DMS114 treated with DMSO at 0.1 percent for 48 hours (cell line): Measurements from ENCODE around the gene CAP1.
"Not testable (repeated sequence)": the region's sequence is repeated elsewhere in the genome, so short reads cannot be mapped to it uniquely, and the experiment has no call there.

ENCODE experiments used
- DNase-seq: peaks from one replicate; lab custom pipeline; 2025; ENCODE audit not compliant: unreplicated experiment; lab: John Stamatoyannopoulos, UW

Gene CAP1, protein sequence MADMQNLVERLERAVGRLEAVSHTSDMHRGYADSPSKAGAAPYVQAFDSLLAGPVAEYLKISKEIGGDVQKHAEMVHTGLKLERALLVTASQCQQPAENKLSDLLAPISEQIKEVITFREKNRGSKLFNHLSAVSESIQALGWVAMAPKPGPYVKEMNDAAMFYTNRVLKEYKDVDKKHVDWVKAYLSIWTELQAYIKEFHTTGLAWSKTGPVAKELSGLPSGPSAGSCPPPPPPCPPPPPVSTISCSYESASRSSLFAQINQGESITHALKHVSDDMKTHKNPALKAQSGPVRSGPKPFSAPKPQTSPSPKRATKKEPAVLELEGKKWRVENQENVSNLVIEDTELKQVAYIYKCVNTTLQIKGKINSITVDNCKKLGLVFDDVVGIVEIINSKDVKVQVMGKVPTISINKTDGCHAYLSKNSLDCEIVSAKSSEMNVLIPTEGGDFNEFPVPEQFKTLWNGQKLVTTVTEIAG

DNA sequence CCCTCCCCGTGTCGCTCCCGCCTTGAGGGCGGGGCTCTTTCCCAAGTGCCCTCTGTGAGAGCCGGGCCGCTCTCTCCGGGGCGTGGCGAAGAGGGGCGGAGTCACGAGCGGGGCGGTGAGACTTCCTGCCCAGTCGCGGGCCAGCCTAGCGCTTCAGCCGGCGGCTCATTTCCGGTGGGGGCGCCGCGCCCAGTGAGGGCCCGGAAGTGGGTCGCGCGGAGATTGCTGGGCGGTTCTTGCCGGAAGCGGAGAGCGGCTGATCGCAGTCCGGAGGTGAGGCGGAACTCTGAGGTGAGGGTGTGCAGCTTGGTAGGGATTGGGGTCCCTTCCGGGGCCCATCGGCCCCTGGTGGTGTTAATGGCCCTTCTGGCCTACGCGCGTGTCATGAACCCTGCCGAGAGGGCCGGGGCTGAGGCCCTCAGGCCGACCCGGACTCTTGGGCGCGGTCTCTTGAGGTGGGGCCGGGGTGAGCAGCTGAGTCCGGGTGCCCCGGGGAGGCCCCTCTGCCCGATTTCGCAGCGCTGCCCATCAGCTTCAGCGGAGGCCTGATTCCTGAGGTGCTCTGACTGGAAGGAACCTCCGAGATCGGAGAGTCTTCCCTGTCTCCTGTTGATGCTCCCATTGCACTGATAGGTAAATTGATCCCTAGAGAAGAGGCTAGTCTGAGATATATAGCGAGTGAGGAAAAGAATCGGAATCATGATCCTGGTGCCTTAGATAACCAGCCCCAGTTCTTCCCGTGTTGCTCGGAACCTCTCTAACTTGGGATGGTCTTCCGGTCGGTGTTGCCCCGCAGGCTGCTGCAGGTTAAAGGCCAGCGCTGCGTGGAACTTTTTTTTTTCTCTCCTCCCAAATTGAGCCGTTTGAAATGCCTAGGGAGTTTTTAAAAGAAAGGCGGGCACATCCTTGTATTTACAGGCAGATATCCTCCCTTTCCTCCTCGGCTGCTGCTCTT lies at the start of gene CAP1:
CAP1 (plus strand) TSS at position 219 of the 955 bp plus-strand sequence. CDS start 18,618 bp downstream, outside the sequence.
- peak; percentile 96 for DNase-seq

DNA sequence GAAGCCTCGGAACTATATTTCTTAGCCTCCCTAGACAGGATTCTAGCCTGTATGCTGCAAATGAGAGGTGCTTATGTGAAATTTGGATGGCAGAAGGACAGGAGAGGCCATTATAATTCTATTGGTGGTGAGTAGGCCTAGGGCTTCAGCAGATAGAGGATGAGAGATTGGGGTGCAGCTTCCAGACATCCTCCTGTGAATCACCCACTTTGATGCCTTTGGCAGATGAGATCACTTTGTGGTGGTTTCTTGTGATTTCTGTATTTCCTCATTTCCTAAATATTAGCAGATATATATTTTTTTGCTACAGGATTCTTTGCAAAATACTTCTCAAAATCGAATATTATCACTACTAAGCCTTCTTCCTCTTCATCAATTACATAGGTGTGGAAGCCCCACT lies 48.3 kb upstream of the CAP1 start:
- DNase-seq = no peak

DNA sequence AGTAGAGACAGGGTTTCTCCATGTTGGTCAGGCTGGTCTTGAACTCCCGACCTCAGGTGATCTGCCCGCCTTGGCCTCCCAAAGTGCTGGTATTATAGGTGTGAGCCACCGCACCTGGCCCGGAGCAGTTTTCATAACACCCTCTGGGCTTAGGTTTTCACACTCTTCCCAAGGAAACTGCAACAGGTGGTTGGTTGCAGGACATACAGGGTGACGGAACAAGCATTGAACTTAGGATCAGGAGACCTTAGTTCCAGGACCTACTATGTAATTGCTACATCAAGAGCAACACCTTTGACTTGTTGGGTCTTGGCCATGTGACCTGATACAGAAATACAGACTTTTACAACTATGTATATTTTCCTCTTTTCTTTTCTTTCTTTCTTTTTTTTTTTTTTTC lies 47.6 kb upstream of the CAP1 start:
- DNase-seq = no peak

DNA sequence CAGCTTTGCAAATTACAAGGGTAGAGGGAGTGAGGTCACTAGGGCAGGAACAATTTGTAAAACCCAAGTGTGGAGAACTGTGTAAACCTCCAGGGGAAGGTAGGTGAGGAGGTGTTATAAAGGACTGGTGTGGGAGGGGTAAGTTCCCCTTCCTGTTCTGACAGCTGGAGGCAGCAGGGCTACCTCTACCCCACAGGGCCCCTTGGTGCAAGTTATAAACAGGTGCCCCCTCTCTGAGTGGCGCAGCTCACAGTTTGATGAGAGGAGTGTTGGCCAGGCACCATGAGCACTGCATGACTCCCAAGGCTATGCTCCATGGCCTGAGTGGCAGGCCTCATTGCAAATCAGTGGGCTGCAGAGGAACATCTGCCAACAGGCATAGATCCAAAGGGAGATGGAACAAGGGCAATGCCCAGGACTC lies 44.5 kb upstream of the CAP1 start:
- DNase-seq = no peak

DNA sequence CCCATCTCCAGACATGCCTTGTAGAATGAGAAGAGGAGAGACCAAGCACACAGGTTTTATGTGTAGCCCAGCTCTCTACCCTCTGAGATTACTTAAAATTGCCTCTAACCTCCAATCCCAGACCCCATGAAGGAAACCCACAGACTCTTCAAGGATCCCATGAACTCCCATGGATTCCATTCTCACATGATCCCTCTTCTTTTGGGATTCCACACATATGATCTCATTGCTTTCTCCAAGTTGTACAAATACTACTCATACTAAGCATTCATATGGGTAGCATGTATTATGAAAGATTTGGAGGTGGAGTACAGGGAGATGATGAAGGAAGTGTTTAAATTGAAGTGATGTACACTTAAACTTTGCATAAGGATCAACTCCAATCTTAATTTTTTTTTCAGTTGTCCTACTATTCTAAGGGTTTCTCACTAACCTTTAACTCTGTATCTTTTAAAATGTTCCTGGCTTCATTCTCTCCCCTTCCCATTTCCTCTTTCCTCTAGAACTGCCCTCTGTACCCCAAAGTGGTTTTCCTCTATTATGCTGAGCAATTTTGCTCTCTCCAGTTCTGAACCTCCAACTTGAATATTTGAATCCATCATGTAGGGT lies 44.0 kb upstream of the CAP1 start:
- DNase-seq = no peak

DNA sequence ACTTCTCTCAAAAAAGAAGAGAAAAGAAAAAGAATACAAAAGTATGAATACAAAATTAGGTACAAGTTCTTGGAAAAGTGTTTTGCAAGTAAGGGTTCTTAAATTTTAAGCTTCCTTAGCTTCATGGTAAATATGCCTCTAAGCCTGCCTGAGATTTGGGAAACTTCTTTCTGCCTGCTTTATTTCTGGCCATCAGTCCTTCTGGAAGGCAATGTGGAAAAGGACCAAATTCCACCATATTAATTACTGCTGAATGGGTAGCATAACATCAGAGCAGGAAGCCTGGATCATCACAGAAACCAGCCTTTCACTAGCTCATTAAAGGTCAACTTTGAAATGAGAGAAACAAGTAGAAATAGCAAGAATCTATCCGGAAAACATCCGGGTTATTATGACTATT lies 39.1 kb upstream of the CAP1 start:
- no peak for DNase-seq

DNA sequence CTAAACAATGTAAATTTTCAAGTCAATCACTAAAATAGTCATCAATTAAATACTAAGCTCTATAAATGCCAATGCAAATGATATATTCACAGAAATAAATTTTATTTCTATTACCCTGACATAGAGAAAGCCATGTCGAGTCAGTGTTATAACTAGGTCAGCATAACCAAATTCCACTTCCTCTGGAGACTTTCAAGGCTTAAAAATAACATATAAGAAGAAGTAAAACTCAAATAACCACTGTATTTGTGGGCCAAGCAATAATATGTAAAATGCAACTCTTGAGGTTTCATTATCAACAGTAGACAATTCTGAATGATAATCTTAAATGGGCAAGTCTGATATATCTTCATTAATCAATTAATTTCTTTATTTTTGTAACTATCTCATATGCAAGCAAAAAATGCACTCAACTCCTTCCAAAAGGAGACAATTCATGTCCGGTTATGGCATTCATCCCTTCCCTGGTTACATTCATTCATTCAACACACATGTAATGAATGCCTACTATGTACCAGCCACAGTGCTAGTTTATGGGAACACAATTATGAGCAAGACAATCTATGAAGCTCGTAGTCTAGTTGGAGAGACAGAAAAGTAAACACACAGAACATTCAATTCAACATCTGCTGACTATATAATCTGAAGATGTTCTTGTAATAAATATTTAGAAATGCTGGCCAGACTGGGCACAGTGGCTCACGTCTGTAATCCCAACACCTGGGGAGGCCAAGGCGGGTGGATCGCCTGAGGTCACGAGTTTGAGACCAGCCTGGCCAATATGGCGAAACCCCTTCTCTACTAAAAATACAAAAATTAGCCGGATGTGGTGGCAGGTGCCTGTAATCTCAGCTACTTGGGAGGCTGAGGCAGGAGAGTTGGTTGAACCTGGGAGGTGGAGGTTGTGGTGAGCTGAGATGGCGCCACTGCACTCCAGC lies 37.1 kb upstream of the CAP1 start:
- no peak for DNase-seq

DNA sequence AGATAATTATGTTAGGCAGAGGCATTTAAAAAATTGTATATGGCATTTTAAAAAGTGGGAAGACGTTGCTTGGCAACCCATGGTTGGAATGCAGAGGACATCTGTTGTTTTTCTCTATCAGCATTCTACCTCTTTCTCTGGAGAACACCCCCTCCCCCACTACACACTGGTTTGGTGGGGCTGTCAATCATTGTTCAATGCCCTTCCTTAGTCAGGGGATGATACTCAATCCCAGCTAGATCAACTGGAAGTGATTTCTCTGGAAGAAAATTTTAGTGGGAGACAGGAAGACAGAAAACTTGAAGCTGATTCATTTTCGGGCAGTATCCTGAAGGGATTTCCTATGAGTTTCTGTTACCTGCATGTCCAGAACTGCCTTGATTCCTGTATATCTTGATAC lies 35.7 kb upstream of the CAP1 start:
- DNase-seq = no peak

DNA sequence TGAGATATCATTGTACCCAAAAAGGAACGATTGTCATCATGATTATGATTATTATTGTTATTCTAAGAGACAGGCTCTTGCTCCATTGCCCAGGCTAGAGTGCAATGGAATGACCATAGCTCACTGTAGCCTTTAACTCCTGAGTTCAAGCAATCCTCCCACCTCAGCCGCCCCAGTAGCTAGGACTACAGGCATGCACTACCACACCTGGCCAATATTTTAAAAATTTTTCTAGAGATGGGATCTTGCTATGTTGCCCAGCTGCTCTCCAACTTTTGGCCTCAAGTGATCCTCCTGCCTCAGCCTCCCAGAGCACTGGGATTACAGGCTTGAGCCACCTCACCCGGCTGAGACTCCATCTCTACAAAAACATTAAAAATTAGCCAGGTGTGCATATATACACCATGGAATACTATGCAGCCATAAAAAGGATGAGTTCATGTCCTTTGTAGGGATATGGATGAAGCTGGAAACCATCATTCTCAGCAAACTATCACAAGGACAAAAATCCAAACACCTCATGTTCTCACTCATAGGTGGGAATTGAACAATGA lies 33.0 kb upstream of the CAP1 start:
- DNase-seq = not testable (repeated sequence)

DNA sequence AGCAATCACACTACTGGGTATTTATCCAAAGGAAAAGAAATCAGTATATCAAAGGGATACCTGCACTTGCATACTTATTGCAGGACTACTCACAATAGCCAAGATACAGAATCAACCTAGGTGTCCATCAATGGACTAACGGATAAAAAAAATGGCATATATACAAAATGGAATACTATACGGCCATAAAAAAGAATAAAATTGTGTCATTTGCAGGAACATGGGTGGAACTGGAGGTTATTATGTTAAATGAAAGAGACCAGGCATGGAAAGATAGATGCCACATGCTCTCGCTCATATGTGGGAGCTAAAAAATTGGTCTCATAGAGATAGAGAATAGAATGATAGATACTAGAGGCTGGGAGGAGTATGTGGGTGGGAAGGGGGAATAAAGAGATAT lies 29.3 kb upstream of the CAP1 start:
- no peak for DNase-seq

DNA sequence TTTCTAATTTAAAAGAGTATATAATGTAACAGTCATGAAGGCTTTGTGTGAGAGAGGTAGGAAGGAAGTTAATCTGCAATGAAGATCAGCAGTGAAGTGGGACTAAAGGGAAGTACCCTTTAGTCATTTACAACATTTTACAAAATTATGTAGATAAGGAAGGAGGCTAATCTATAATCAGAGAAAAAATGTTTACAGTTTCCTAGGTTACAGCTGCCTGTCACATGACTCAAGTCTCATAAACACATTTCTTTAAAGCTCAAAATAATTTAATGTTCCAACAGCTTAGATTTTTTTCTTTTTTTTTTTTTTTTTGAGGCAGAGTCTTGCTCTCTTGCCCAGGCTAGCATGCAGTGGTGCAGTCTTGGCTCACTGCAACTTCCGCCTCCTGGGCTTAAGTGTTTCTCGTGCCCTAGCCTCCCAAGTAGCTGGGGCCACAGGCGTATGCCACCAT lies 26.2 kb upstream of the CAP1 start:
- no peak for DNase-seq

DNA sequence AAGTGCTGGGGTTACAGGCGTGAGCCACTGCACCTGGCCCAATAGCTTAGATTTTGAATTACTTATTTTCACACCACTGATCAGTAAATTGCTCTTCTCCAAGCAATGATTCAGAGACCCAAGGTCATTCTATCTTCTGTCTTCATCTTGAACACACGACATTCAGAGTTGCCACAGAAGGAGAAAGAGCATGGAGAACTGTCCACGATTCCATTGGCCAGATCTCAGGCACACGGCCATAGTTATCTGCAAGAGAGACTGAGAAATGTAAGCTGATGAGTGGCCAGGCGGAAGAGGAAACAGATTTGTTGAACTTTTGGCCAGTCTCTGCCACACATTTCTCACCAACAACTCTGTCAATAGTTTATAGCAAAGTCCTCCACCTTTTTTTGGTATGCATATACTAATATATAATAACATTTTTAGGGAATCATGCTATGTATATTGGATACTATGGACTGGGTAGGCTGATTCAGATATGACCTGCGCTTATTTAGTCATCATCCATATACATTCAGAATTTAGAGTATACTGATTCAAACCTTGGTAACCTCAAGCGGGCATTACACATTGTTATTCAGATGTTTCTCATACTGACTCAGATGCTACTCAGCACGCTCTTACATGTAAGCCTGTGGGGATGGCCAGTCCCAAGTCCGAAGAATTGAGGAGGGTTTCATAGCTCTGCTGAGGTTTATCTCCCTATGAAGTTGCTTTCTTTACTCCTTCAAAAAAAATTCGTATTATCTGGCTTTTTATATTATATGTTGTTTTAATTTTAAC lies 25.5 kb upstream of the CAP1 start:
- no peak for DNase-seq

DNA sequence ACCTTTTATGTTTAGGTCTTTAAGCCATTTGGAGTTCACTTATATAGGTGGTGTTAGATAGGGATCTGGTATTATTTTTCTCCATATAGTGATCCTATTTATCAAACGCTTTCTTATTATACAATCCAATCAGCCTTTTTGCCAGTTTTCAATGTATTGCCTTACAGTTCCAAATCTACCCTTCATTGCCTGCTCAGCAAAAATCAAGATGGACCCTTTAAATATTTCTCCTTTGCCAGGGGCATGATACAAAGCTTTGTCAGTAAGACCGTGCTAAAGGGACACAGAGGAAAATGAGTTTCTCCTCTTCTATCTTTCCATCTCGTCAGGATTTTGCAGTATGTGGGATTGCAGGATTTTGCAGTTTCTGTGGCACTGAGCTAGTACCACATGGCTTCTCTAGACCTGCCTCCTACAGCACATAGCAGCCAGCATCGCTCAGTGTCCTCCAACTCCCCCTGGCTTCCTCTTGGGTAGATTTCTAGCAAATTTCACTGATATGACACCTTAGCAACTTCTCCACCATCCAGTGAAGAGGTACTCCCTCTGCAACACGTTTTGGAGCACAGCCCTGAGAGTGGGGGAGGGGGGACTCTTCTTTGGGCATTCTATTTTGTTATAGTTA lies 22.5 kb upstream of the CAP1 start:
- DNase-seq = no peak

DNA sequence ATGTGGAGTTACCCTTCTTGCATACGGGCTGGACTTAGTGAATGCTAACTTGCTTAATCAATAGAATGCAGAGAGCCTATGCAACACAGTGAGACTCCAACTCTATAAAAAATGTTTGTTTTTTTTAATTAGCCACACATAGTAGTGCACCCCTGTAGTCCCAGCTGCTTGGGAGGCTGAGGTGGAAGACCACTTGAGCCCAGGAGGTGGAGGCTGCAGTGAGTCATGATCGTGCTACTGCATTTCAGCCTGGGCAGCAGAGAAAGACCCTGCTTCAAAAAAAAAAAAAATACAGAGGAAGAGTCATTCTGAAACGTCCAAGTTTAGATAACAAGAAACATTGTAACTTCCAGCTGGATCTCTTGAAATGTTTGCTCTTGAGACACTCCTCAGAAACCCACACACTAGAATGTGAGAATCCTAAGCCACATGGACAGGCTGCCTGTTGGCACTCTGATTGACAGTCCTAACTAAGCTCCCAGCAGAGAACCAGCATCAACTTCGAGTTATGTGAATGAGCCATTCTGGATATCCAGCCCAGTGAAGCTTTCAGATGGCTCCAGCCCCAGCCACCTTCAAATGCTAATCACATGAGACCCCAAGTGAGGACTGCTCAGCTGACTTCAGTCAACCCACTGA lies 20.0 kb upstream of the CAP1 start:
- no peak for DNase-seq

DNA sequence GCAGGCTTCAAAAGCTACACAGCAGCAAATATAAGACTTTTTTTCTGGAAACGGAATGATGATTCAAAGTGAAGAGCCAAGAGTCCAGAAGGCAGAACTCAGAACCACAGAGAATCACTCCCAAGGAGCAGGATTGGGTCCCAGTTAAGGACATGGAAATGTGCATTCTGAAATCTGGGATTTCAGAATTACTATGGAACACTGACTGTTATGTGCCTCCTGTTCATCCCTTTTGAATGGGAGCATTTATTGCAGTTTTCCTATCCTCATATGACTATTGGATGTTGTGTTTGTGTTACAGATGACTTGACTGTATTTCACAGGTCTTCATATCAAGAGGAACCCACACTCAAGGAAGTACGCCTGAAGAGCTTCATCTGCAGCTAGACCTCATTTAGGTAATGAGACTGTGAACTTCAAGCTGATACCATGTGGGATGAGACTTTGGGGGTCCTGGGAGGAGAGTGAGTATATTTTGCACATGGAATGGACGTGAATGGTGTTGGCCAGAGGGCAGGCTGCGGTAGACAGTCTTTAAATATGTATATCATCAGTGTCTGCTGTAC lies 17.1 kb upstream of the CAP1 start:
- DNase-seq = no peak

DNA sequence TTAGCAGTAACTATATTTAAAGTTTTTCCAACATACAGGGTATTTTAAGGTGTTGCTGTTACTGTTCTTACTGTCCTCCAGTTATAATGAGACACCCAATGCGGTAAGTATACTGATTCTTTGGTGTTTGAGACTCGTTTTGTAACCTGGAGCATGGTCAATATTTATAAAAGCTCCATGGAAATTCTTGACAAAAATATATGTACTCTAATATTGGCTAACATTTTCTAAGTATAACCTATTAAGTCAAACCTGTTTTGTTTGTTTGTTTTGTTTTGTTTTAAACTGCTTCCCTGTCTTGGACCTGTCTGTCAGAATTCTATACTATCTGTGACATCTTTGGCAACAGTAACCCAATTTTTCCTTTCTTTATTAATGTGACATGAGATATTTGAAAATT lies 15.9 kb upstream of the CAP1 start:
- no peak for DNase-seq

DNA sequence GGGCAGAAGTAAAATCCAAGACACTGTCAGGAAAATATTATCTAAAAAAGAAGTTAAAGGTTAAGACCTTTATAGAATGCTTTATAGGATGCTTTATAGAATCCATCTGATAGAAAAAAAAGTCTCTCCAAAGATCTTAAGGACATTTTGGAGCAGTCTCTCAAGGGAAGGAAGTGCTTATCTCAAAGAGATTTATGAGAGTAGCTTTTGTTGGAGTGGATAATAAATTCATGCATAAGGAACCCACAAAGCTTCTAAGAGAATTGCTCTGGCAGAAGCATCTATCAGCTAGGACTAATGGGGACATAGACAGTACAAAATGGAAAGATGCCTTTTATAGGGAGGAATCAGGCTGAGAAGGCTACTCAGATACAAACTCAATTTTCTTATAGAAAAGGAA lies 12.9 kb upstream of the CAP1 start:
- DNase-seq = no peak

DNA sequence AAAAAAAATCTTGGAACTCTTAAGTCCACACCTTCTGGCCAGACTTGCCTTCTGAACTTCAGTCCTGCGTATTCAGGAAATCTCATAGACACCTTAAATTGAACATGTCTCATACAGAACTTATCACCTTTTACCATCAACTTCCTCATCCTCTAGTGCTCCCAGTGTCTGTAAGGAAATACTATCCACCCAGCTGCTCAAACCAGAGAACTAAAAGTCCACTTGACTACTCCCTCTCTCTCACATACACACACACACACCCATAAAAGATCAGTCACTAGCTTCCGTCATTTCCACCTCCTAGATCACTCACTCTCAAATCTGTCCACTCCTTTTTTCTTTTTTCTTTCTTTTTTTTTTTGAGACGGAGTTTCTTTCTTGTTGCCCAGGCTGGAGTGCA lies 10.9 kb upstream of the CAP1 start:
- no peak for DNase-seq
